NCI-H2227 treated with DMSO at 0.1 percent for 48 hours (cell line): ENCODE results near the gene ATP9A.

Source experiments
- DNase-seq: peaks from one replicate; lab custom pipeline; 2025; lab: John Stamatoyannopoulos, UW

ATP9A gene

GRCh38 chr20:51549474-51549873, 218.7 kb downstream of the ATP9A start:
- DNase-seq = no peak

- DNase-seq = no peak
Measured at GRCh38 chr20:51547951-51548350, 220.2 kb downstream of the ATP9A start.
